HG02678 (cell line): ENCODE measurements around the gene YES1.
"Not testable (repeated sequence)": the region's sequence is repeated elsewhere in the genome, so short reads cannot be mapped to it uniquely, and the experiment has no call there.

Experiments used
- ATAC-seq: cut with Tn5 transposase; IDR thresholded peaks from one replicate; pipeline ENCODE4 v1.9.1; 2021; ENCODE audit warnings: mild to moderate bottlenecking, moderate library complexity; ENCODE audit not compliant: unreplicated experiment

YES1 gene

GRCh38 chr18:785242-785641 is 26.8 kb downstream of the YES1 start:
- peak; percentile 58 for ATAC-seq

- ATAC-seq: no peak
Measured at GRCh38 chr18:784470-785172, 27.4 kb downstream of the YES1 start.

- ATAC-seq: no peak
Measured at GRCh38 chr18:778194-778927, 33.7 kb downstream of the YES1 start.

DNA sequence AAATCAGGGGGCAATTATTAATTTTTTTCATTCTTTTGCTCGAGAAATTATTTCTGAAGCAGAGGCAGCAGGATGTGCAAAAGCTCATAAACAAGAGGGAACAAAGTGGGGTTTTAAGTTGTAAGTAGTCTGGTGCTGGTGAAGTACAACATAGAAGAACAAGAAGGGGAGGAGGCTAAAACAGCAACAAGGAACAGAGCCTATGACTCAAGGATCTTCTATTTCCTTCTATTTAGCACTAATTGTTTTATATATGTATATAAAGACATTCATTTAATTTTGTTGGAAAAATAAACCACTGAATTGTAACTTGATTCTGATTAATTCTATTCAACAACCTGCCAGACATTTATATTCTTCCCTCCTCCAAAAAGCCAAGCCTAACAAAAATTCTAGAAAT is 35.0 kb downstream of the YES1 start:
- ATAC-seq: no peak

- not testable (repeated sequence) for ATAC-seq
Measured at GRCh38 chr18:776044-776443, 36.0 kb downstream of the YES1 start.

DNA sequence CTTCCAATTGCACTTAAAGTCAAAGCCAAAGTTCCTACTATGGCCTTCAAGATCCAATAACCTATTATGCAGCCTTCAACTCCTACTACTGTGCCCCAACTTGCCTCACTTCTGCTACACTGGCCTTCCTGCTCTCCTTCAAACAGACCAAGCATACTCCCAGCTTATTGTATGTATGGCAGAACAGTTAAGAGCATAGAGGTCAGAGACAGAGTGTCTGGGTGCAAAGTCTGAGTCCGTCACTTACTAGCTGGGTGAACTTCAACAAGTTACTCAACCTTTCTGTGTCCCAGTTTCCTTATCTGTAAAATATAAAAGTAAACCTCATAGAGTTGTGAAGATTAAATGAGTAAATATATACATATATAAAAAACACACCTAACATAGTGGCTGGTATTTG is 37.2 kb downstream of the YES1 start:
- ATAC-seq: no peak

DNA sequence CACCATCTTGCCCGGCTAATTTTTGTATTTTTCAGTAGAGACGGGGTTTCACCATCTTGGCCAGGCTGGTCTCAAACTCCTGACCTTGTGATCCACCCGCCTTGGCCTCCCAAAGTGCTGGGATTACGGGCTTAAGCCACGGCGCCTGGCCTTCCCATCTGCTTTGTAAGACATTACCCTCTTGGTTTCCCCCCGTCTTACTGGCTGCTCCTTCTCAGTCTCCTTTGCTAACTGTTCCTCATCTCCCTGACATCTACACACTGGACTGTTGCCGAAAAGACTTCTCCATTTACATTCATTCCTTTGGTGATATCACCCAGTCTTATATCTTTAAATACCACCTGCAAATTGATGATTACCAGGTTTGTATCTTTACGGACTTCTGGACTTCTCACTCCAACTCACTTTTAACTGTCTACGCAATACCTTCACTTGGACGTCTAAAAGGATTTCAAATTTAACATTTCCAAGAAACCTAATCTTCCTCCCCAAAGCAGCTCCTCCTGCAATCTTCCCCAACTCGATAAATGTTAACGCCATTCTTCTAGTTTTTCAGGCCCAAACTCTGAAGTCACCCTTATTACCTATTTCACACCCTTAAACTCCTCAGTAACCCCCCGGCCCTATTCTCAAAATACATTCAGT is 37.9 kb downstream of the YES1 start:
- no peak for ATAC-seq

DNA sequence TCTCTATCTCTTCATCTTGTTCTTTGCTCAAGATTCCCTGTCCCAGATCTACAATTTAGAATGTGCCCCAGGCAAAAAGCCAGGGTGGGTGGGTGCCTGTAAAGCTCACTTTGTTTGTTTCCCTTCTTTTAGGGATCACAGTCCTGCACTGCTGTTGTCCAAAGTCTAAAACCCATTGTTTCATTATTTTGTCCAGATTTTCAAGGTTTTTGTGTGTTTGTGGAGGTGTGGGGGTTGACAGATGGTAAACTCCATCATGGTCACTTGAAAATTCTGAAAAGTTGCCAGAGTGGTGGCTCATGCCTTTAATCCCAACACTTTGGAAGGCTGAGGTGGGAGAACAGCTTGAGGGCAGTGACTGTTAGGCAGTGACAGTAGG is 41.5 kb downstream of the YES1 start:
- ATAC-seq: no peak

GRCh38 chr18:767961-768360 is 44.1 kb downstream of the YES1 start:
- no peak for ATAC-seq

- ATAC-seq: no peak
Measured at GRCh38 chr18:767084-767882, 44.8 kb downstream of the YES1 start.

- ATAC-seq: no peak
Measured at GRCh38 chr18:766550-766860, 45.5 kb downstream of the YES1 start.

DNA sequence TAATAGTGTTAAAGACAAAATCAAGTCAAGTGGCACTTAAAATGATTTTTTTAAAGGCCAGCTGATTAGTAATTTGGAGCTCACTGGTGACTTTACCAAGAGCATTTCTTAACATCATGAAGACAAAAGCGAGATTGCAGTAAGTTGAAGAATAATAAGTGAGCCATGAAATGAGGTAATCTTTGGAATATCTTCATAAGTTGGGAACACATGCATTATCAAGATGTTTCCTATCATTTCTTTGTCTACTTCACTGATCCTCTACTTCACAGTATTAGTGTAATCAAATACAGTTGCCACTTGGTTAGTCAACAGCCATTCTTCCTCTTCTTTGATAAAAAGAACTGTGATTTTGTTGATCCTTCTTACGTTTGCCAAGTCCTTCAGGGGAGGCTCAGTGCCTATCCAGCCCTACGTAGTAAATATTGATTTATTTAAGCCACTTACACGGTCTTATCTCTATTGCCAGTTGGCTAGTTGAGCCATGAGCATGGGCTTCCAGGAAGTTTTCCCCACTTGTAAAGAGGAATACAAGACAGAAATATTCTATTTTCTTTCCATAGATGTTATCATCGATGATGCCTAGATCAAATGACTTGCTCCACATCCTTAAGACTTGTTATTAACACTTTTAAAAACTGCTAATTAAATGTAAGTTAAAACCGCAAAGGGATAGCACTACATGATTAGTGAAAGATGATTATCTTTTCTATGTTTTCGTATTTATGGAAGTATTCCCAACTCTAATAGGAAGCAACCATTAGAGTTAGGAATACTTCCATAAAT is 46.1 kb downstream of the YES1 start:
- ATAC-seq: no peak

GRCh38 chr18:759864-760263 is 52.2 kb downstream of the YES1 start:
- not testable (repeated sequence) for ATAC-seq

- no peak for ATAC-seq
Measured at GRCh38 chr18:755506-755905, 56.5 kb downstream of the YES1 start.

GRCh38 chr18:754656-755055 is 57.4 kb downstream of the YES1 start:
- no peak for ATAC-seq

- no peak for ATAC-seq
Measured at GRCh38 chr18:750456-750855, 61.6 kb downstream of the YES1 start.

- ATAC-seq: no peak
Measured at GRCh38 chr18:744832-745597, 67.0 kb downstream of the YES1 start.

- ATAC-seq: peak; percentile 71
Measured at GRCh38 chr18:741931-742512, 70.0 kb downstream of the YES1 start.

- ATAC-seq: no peak
Measured at GRCh38 chr18:732371-732770, 79.7 kb downstream of the YES1 start.

GRCh38 chr18:731185-731584 is 80.9 kb downstream of the YES1 start:
- no peak for ATAC-seq
